Cardiac muscle cell (in vitro differentiated cells and primary cell): ENCODE results near the gene MAN1C1. TPM values are rescaled to one million over a fixed set of nuclear protein-coding genes. Genes with fewer than 3 reads are reported as not detected.
A peak's percentile ranks its signal among the peaks of the same experiment; 100 is the strongest.

Source experiments
- DNase-seq, 2 donors: peaks; one replicate each; pipeline versions ENCODE4 v3.0.0 to v3.0.0-alpha.2; 2010 to 2017; ENCODE audit warnings: low read depth in 1 of 2, low spot score in 1 of 2
- H3K27ac ChIP-seq: fragments of 200-600 bp; sonication (generic); 2 replicates; pipeline ENCODE4 v1.5.1; 2016
- H3K27me3 ChIP-seq: fragments of 200-600 bp; sonication (generic); 2 replicates; pipeline ENCODE4 v1.6.0; 2016; ENCODE audit warnings: control low read depth
- H3K36me3 ChIP-seq: fragments of 200-600 bp; sonication (generic); 2 replicates; pipeline ENCODE4 v1.5.1; 2016; ENCODE audit warnings: control low read depth
- H3K4me1 ChIP-seq: fragments of 200-600 bp; sonication (generic); 2 replicates; pipeline ENCODE4 v1.8.1; 2017; ENCODE audit warnings: low read depth, mild to moderate bottlenecking, mixed run types
- H3K4me3 ChIP-seq: fragments of 200-600 bp; sonication (generic); 2 replicates; pipeline ENCODE4 v1.5.1; 2016; ENCODE audit warnings: mild to moderate bottlenecking
- H3K9me3 ChIP-seq: fragments of 200-600 bp; sonication (generic); 2 replicates; pipeline ENCODE4 v1.5.1; 2017; ENCODE audit warnings: low read depth, mild to moderate bottlenecking, control low read depth
- CTCF ChIP-seq: IDR thresholded peaks from 2 replicates; pipeline ENCODE4 v1.5.1; 2012; ENCODE audit warnings: low read depth, mild to moderate bottlenecking, low read length
- polyA plus RNA-seq: library from polyadenylated mRNA; unstranded; fragments of >200 nt; fragmentation: Nextera tagmentation; extraction: Ambion mirVana; gene quantifications from 2 replicates; pipeline ENCODE4 v1.2.1, GENCODE V29; 2016
- total RNA-seq: library from RNA; depleted of rRNA; stranded (reverse); fragments of >200 nt; gene quantifications from 2 replicates; pipeline ENCODE4 v1.2.3, GENCODE V29; 2016

Gene MAN1C1
- total and polyA plus RNA-seq, 2 experiments from 2014 or later = 88.8 to 118 TPM

- H3K36me3 ChIP-seq = no peaks in the 10 kb centered on the region
- no peaks in the 10 kb centered on the region for H3K9me3 ChIP-seq
- peaks cover 30% of the 10 kb centered on the region for H3K4me1 ChIP-seq
- no peak overlapping the region for H3K4me3 ChIP-seq
- no peak for TF ChIP-seq CTCF
- no peaks in the 10 kb centered on the region for H3K27me3 ChIP-seq
- no peak for DNase-seq
- peak overlapping the region; percentile 65 for H3K27ac ChIP-seq
Measured at GRCh38 chr1:25765136-25765922, 148.7 kb downstream of the MAN1C1 start.

DNA sequence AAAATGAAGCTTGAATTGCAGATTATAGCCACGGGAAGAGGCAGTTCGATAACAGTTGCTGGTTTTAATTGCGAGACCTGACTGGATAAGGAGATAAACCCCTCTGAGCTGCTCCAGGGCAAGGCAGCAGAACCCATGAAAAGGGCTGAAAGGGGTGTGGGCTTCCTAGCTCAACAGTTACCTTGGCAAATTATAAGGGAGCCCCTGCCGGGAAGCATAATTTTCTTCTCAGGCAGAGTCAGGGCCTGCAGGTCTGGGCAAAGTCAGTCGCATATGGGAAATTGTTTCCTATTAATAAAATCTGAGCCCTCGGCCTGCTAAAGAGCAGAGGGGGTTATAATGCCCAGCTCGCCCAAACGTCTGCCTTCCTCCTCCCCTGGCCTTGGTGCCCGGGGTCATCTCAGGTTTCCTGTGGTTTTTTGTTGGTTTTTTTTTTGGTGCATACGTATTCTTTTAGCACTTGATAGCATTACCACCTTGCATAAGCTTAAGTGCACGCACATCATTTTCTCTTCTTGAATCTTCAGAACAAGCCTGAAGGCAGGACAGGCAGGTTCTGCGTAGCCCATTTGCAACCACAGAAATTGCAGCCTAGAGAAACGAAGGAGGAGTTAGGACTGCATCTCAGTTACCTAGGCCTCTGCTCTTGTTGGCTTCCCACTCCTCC is 149.5 kb downstream of the MAN1C1 start:
- Histone ChIP-seq H3K36me3 (no peaks in the 10 kb centered on the region), H3K4me3 (no peak overlapping the region), H3K27ac (peak overlapping the region; percentile 65), H3K4me1 (peaks cover 30% of the 10 kb centered on the region), H3K9me3 (no peaks in the 10 kb centered on the region), H3K27me3 (no peaks in the 10 kb centered on the region)
- no peak for TF ChIP-seq CTCF
- DNase-seq = no peak

- H3K27ac ChIP-seq = peak overlapping the region; percentile 65
- no peak for DNase-seq
- no peaks in the 10 kb centered on the region for H3K9me3 ChIP-seq
- no peak overlapping the region for H3K4me3 ChIP-seq
- no peak for TF ChIP-seq CTCF
- peaks cover 36% of the 10 kb centered on the region for H3K4me1 ChIP-seq
- no peaks in the 10 kb centered on the region for H3K27me3 ChIP-seq
- no peaks in the 10 kb centered on the region for H3K36me3 ChIP-seq
Measured at GRCh38 chr1:25766721-25767436, 150.3 kb downstream of the MAN1C1 start.

DNA sequence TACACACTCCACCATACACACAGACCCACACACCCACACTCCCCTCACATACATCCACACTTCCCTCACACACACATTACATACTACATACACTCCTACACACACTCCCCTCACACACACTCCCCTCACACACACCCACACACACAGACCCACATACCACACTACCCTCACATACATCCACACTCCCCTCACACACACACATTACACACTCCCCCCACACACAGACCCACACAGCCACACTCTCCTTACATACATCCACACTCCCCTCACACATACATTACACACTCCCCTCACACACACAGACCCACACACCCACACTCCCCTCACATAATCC is 150.8 kb downstream of the MAN1C1 start:
- no peaks in the 10 kb centered on the region for H3K9me3 ChIP-seq
- no peak for DNase-seq
- H3K27me3 ChIP-seq = no peaks in the 10 kb centered on the region
- peak overlapping the region; percentile 65 for H3K27ac ChIP-seq
- peaks cover 39% of the 10 kb centered on the region for H3K4me1 ChIP-seq
- no peak overlapping the region for H3K4me3 ChIP-seq
- TF ChIP-seq CTCF = no peak
- no peaks in the 10 kb centered on the region for H3K36me3 ChIP-seq

- Histone ChIP-seq H3K9me3 (no peaks in the 10 kb centered on the region), H3K27ac (peak overlapping the region; percentile 92), H3K4me3 (no peak overlapping the region), H3K36me3 (peaks cover 5% of the 10 kb centered on the region), H3K27me3 (no peaks in the 10 kb centered on the region), H3K4me1 (peaks cover 51% of the 10 kb centered on the region)
- no peak for TF ChIP-seq CTCF
- DNase-seq = no peak
Measured at GRCh38 chr1:25768999-25769398, 152.4 kb downstream of the MAN1C1 start.
